ENCODE measurements around the gene ALG1.
A peak's percentile ranks its signal among the peaks of the same experiment; 100 is the strongest.

The ALG1 gene

DNA sequence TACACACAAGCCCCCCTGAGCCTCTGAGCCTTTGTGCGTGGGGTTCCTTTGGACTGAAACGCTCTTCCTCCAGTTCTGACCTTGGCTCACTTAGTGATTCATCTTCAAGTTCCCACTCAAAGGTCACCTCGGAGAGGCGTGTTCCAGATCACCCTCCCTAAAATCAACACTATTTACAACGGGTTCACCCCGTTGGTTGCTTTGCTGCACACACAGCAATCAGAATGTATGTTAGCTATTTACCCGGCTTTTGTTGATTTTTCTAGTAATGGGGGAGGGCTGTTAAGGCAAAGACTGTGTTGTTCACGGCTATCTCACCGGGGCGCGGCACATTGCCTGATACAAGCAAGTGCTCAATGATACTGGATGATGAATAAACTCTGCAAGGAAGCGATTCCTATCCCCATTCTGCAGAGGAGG, 38.9 kb upstream of the ALG1 start:
- TF ChIP-seq, protein P1, sequence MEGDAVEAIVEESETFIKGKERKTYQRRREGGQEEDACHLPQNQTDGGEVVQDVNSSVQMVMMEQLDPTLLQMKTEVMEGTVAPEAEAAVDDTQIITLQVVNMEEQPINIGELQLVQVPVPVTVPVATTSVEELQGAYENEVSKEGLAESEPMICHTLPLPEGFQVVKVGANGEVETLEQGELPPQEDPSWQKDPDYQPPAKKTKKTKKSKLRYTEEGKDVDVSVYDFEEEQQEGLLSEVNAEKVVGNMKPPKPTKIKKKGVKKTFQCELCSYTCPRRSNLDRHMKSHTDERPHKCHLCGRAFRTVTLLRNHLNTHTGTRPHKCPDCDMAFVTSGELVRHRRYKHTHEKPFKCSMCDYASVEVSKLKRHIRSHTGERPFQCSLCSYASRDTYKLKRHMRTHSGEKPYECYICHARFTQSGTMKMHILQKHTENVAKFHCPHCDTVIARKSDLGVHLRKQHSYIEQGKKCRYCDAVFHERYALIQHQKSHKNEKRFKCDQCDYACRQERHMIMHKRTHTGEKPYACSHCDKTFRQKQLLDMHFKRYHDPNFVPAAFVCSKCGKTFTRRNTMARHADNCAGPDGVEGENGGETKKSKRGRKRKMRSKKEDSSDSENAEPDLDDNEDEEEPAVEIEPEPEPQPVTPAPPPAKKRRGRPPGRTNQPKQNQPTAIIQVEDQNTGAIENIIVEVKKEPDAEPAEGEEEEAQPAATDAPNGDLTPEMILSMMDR (IDR thresholded peaks at IDR 0.05; ENCODE audit: low read depth, low read length): no peak
- H3K9me3 ChIP-seq (ENCODE audit: severe bottlenecking): no peaks in the 10 kb centered on the region
- no peaks in the 10 kb centered on the region for H3K36me3 ChIP-seq
- H3K27me3 ChIP-seq (ENCODE audit: insufficient read depth, low read depth, severe bottlenecking): no peaks in the 10 kb centered on the region
- no peak overlapping the region for H3K27ac ChIP-seq
- no peak for DNase-seq
- peak overlapping the region; percentile 72 for H3K4me3 ChIP-seq (ENCODE audit: low read depth, low read length)

DNA sequence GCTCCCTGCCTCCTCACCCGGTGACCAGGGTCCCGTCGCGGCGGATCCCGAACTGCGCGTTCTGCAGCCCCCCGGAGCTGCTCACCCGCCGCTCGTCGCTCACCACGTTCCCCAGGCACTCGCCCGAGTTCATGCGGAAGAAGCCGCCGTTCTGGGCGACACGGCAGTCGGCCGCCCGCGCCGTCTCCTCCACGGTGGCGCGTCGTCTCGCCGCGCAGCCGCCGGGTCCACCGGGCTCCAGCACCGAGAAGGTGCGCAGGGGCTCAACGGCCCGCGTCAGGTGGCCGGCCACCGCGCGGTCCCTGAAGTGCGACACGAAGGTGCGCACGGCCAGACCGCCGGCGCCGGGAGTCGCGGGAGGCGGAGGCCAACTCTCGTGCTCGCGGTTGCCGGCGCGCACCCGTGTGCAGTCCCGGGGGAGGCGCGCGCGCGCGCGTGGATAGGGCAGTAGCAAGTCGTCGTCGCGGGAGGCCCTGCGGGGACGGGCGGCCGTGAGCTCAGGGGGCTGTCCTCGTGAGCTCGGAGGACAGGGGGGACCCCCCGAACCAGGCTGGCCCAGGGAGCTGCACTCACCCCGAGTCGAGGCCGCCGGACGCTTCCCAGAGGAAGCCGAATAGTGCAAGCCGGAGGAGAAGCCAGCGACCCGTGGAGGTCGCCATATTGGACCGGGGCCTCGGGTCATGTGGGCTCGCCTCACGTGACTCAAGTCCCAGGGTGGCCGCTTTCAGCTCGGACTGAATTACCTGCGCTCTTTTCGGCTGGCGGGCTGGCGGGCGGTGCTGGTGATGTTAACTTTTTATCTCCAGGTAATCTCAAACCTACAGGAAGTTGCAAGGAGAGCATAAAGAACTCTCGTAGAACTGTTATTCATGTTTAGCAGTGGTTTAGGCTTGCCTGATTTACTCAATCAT, 38.1 kb upstream of the ALG1 start, which contains the start of gene NAGPA:
TSS of gene NAGPA (minus strand) at position 680 of the 911 bp plus-strand sequence. CDS start at position 659, 21 bp downstream.
- Histone ChIP-seq H3K27ac (peak within 1 kb of the TSS; percentile 55), H3K36me3 (no peaks in the 10 kb centered on the region), H3K27me3 (ENCODE audit: insufficient read depth, low read depth, severe bottlenecking) (no peaks in the 10 kb centered on the region), H3K4me3 (ENCODE audit: low read depth, low read length) (peak within 1 kb of the TSS; percentile 72), H3K9me3 (ENCODE audit: severe bottlenecking) (no peaks in the 10 kb centered on the region)
- TF ChIP-seq, protein P1 (IDR thresholded peaks at IDR 0.05; ENCODE audit: low read depth, low read length): no peak
- DNase-seq: peak; percentile 85

DNA sequence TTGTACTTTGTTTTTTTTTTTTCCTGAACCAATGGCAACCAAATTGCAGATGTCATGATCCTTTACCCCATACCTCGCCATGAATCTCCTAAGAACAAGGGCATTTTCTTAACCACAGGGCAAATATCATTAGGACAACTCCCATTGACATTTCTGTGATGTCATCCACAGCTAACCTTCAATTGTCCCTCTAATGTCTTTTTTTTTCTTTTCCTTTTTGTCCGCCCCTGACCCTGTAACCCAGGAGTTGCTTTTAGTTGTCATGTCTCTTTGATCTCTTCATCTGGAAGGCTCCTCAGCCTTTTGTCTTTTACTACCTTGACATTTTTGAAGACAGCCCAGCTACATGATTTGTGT, 37.5 kb upstream of the ALG1 start:
- no peak for DNase-seq
- Histone ChIP-seq H3K36me3 (no peaks in the 10 kb centered on the region), H3K27ac (peak overlapping the region; percentile 55; the same call in 1 of the 2 replicates), H3K9me3 (ENCODE audit: severe bottlenecking) (no peaks in the 10 kb centered on the region), H3K4me3 (ENCODE audit: low read depth, low read length) (peak overlapping the region; percentile 72), H3K27me3 (ENCODE audit: insufficient read depth, low read depth, severe bottlenecking) (no peaks in the 10 kb centered on the region)
- TF ChIP-seq, protein P1 (IDR thresholded peaks at IDR 0.05; ENCODE audit: low read depth, low read length): no peak

DNA sequence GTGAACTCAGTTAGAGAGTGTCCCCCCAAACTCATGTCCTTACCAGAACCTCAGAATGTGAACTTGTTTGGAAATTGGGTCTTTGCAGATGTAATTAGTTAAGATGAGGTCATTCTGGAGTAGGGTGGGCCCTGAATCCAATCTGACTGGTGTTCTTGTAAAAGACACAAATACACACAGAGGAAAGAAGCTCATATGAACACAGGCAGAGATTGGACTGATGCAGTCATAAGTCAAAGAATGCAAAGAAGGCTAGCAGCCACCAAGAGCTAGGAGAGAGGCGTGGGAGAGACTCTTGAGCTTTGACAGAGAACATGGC, 35.8 kb upstream of the ALG1 start:
- no peaks in the 10 kb centered on the region for H3K9me3 ChIP-seq (ENCODE audit: severe bottlenecking)
- TF ChIP-seq, protein P1 (IDR thresholded peaks at IDR 0.05; ENCODE audit: low read depth, low read length): no peak
- no peak overlapping the region for H3K4me3 ChIP-seq (ENCODE audit: low read depth, low read length)
- no peak overlapping the region for H3K27ac ChIP-seq
- no peaks in the 10 kb centered on the region for H3K27me3 ChIP-seq (ENCODE audit: insufficient read depth, low read depth, severe bottlenecking)
- no peak for DNase-seq
- no peaks in the 10 kb centered on the region for H3K36me3 ChIP-seq

DNA sequence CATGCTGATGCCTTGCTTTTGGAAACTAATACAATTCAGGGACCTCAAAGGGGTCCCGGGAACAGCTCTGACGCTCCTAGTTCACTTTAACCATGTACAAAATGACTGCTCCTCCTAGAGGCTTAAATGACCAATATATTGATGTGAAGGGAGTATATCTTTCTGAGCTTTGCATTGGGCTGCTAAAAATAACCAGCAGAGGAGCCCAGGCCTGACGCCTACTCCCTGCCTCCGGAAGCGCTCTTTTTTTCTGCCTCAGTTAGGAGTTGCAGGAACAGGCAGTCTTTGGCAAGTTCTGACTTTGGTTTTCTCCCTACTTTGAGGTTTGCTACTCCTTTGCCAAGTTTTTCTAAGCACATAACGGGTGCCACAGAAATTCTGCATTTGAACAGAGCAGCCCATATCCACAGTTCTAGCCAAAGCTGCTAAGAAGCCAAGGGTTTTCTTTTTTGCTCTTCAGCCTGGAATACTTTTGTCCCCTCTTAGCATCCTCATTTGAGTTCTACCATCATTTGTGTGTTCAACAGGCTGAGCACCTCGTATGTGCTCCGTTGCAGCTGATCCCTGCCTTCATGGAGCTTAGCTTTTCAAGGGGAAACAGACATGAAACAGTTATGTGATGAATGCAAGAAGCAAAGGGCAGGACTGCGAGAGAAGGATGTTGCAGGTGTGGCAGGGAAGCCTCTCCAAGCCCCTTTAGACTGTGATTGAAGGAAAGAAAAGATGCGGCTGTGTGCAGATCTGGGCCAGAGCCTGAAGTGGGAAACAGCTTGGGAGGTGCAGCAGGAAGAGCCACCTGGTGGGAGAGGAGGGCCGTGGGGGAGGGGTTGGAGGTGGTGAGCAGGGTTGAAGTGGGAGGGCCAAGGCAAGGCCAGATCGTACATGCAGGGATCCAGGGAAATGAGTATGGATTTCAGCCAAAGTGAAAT, 35.2 kb upstream of the ALG1 start:
- peak; percentile 58 for DNase-seq
- no peaks in the 10 kb centered on the region for H3K36me3 ChIP-seq
- no peaks in the 10 kb centered on the region for H3K27me3 ChIP-seq (ENCODE audit: insufficient read depth, low read depth, severe bottlenecking)
- H3K4me3 ChIP-seq (ENCODE audit: low read depth, low read length): no peak overlapping the region
- no peak overlapping the region for H3K27ac ChIP-seq
- H3K9me3 ChIP-seq (ENCODE audit: severe bottlenecking): no peaks in the 10 kb centered on the region
- TF ChIP-seq, protein P1 (IDR thresholded peaks at IDR 0.05; ENCODE audit: low read depth, low read length): no peak
